Measurements from ENCODE around the gene RASSF4. TPM values are rescaled to one million over a fixed set of nuclear protein-coding genes. Genes with fewer than 3 reads are reported as not detected.

Gene RASSF4
- total and polyA plus RNA-seq, 4 donors: 8.2 to 26.9 (median 12.4) TPM

GRCh38 chr10:44921061-44921460 lies 38.5 kb upstream of the RASSF4 start:
- Histone ChIP-seq H3K36me3 (ENCODE audit: control insufficient read depth in 4 of 4, insufficient read depth in 3 of 4, low read depth in 1 of 4, low read length in 3 of 4) (no peaks in the 10 kb centered on the region), H3K4me1 (ENCODE audit: control insufficient read depth in 4 of 4, insufficient read depth in 4 of 4, low read length in 3 of 4) (no peaks in the 10 kb centered on the region), H3K9me3 (ENCODE audit: control insufficient read depth in 4 of 4, low read length in 3 of 4) (no peaks in the 10 kb centered on the region), H3K27ac (ENCODE audit: low read depth in 1 of 2, low read length in 2 of 2) (no peak overlapping the region), H3K9ac (ENCODE audit: low read depth in 1 of 2, low read length in 2 of 2) (no peak overlapping the region), H3K4me3 (ENCODE audit: low read depth in 1 of 3, low read length in 3 of 3) (no peak overlapping the region), H3K27me3 (ENCODE audit: control insufficient read depth in 4 of 4, insufficient read depth in 4 of 4, low read length in 3 of 4) (no peaks in the 10 kb centered on the region)
- DNase-seq (ENCODE audit: low spot score): no peak
- 95% methylated on average over 5 of the region's 5 CpGs for WGBS
- TF ChIP-seq FOXA2 (IDR thresholded peaks at IDR 0.05) (no peak), GABPA (IDR thresholded peaks at IDR 0.05 in 1 of 2, conservative IDR thresholded peaks at IDR 0.05 in 1 of 2) (no peak)

DNA sequence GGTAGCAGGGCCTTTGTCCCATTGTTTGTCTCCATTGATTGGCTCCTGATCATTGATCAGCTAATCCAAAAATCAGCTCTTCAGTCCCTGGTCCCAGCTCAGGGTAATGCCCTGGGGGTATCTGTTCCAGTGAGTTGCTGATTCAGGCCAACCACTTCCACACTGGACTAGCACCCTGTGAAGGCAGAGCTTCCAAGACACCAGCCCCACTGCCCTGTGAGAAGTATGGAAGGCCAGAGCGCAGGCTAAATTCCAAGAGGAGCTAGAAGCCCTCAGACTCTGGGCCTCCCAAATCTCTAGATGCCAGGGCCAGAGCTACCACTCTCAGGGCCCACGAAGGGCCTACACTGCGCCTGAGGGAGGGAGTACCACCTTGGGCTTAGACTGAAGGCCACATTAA lies 38.1 kb upstream of the RASSF4 start:
- no peaks in the 10 kb centered on the region for H3K36me3 ChIP-seq (ENCODE audit: control insufficient read depth in 4 of 4, insufficient read depth in 3 of 4, low read depth in 1 of 4, low read length in 3 of 4)
- H3K27ac ChIP-seq (ENCODE audit: low read depth in 1 of 2, low read length in 2 of 2): no peak overlapping the region
- no peak for DNase-seq (ENCODE audit: low spot score)
- H3K27me3 ChIP-seq (ENCODE audit: control insufficient read depth in 4 of 4, insufficient read depth in 4 of 4, low read length in 3 of 4): no peaks in the 10 kb centered on the region
- no peak overlapping the region for H3K4me3 ChIP-seq (ENCODE audit: low read depth in 1 of 3, low read length in 3 of 3)
- no peak overlapping the region for H3K9ac ChIP-seq (ENCODE audit: low read depth in 1 of 2, low read length in 2 of 2)
- no peak for TF ChIP-seq GABPA (IDR thresholded peaks at IDR 0.05 in 1 of 2, conservative IDR thresholded peaks at IDR 0.05 in 1 of 2)
- no peak for TF ChIP-seq FOXA1 (IDR thresholded peaks at IDR 0.05)
- no peak for TF ChIP-seq EGR1 (IDR thresholded peaks at IDR 0.05; ENCODE audit: low read depth in 2 of 2)
- TF ChIP-seq, protein P1, sequence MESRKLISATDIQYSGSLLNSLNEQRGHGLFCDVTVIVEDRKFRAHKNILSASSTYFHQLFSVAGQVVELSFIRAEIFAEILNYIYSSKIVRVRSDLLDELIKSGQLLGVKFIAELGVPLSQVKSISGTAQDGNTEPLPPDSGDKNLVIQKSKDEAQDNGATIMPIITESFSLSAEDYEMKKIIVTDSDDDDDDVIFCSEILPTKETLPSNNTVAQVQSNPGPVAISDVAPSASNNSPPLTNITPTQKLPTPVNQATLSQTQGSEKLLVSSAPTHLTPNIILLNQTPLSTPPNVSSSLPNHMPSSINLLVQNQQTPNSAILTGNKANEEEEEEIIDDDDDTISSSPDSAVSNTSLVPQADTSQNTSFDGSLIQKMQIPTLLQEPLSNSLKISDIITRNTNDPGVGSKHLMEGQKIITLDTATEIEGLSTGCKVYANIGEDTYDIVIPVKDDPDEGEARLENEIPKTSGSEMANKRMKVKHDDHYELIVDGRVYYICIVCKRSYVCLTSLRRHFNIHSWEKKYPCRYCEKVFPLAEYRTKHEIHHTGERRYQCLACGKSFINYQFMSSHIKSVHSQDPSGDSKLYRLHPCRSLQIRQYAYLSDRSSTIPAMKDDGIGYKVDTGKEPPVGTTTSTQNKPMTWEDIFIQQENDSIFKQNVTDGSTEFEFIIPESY (IDR thresholded peaks at IDR 0.05): no peak
- no peak for TF ChIP-seq NR2F2 (IDR thresholded peaks at IDR 0.05)
- TF ChIP-seq FOXA2 (IDR thresholded peaks at IDR 0.05): no peak
- no peak for TF ChIP-seq JUND (IDR thresholded peaks at IDR 0.05)
- H3K4me1 ChIP-seq (ENCODE audit: control insufficient read depth in 4 of 4, insufficient read depth in 4 of 4, low read length in 3 of 4): no peaks in the 10 kb centered on the region
- 97% methylated on average over 3 of the region's 3 CpGs for WGBS
- no peaks in the 10 kb centered on the region for H3K9me3 ChIP-seq (ENCODE audit: control insufficient read depth in 4 of 4, low read length in 3 of 4)

- Histone ChIP-seq H3K4me3 (ENCODE audit: low read depth in 1 of 3, low read length in 3 of 3) (no peak overlapping the region), H3K27me3 (ENCODE audit: control insufficient read depth in 4 of 4, insufficient read depth in 4 of 4, low read length in 3 of 4) (no peaks in the 10 kb centered on the region)
- WGBS: 92% methylated on average over 5 of the region's 5 CpGs
These were observed 37.6 kb upstream of the RASSF4 start for GRCh38 chr10:44922021-44922420.

More at GRCh38 chr10:44922021-44922420, 37.6 kb upstream of the RASSF4 start:
- no peak for DNase-seq (ENCODE audit: low spot score)
- Histone ChIP-seq H3K27ac (ENCODE audit: low read depth in 1 of 2, low read length in 2 of 2) (no peak overlapping the region), H3K4me1 (ENCODE audit: control insufficient read depth in 4 of 4, insufficient read depth in 4 of 4, low read length in 3 of 4) (no peaks in the 10 kb centered on the region), H3K9ac (ENCODE audit: low read depth in 1 of 2, low read length in 2 of 2) (no peak overlapping the region), H3K9me3 (ENCODE audit: control insufficient read depth in 4 of 4, low read length in 3 of 4) (no peaks in the 10 kb centered on the region), H3K36me3 (ENCODE audit: control insufficient read depth in 4 of 4, insufficient read depth in 3 of 4, low read depth in 1 of 4, low read length in 3 of 4) (no peaks in the 10 kb centered on the region)
- TF ChIP-seq MAX (IDR thresholded peaks at IDR 0.05) (no peak), TAF1 (conservative IDR thresholded peaks at IDR 0.05) (no peak), RAD21 (IDR thresholded peaks at IDR 0.05) (no peak), FOXA2 (IDR thresholded peaks at IDR 0.05) (no peak), NR2F2 (IDR thresholded peaks at IDR 0.05) (no peak), HNF4A (conservative IDR thresholded peaks at IDR 0.05) (no peak), YY1 (IDR thresholded peaks at IDR 0.05) (no peak), FOXA1 (IDR thresholded peaks at IDR 0.05) (no peak), GABPA (IDR thresholded peaks at IDR 0.05 in 1 of 2, conservative IDR thresholded peaks at IDR 0.05 in 1 of 2) (no peak), RXRA (IDR thresholded peaks at IDR 0.05) (no peak), EGR1 (IDR thresholded peaks at IDR 0.05; ENCODE audit: low read depth in 2 of 2) (no peak), JUND (IDR thresholded peaks at IDR 0.05) (no peak)
- TF ChIP-seq, protein P2, sequence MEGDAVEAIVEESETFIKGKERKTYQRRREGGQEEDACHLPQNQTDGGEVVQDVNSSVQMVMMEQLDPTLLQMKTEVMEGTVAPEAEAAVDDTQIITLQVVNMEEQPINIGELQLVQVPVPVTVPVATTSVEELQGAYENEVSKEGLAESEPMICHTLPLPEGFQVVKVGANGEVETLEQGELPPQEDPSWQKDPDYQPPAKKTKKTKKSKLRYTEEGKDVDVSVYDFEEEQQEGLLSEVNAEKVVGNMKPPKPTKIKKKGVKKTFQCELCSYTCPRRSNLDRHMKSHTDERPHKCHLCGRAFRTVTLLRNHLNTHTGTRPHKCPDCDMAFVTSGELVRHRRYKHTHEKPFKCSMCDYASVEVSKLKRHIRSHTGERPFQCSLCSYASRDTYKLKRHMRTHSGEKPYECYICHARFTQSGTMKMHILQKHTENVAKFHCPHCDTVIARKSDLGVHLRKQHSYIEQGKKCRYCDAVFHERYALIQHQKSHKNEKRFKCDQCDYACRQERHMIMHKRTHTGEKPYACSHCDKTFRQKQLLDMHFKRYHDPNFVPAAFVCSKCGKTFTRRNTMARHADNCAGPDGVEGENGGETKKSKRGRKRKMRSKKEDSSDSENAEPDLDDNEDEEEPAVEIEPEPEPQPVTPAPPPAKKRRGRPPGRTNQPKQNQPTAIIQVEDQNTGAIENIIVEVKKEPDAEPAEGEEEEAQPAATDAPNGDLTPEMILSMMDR (IDR thresholded peaks at IDR 0.05; ENCODE audit: low read depth, low read length, missing input control): no peak
- TF ChIP-seq, protein P1 (IDR thresholded peaks at IDR 0.05): no peak
